ENCODE data around the gene TMEM209.
A peak's percentile ranks its signal among the peaks of the same experiment; 100 is the strongest.

Gene TMEM209

GRCh38 chr7:130144312-130145171, 60.7 kb downstream of the TMEM209 start:
- DNase-seq (ENCODE audit: low read depth in 1 of 2, low spot score in 1 of 2), result no peak

- no peak for DNase-seq (ENCODE audit: low read depth in 1 of 2, low spot score in 1 of 2)
Measured at GRCh38 chr7:130143986-130144311, 61.3 kb downstream of the TMEM209 start.

GRCh38 chr7:130143334-130143732, 61.9 kb downstream of the TMEM209 start:
- DNase-seq (ENCODE audit: low read depth in 1 of 2, low spot score in 1 of 2), result no peak

- no peak for DNase-seq (ENCODE audit: low read depth in 1 of 2, low spot score in 1 of 2)
Measured at GRCh38 chr7:130142654-130143333, 62.4 kb downstream of the TMEM209 start.

- no peak for DNase-seq (ENCODE audit: low read depth in 1 of 2, low spot score in 1 of 2)
Measured at GRCh38 chr7:130141884-130142653, 63.1 kb downstream of the TMEM209 start.

GRCh38 chr7:130141161-130141883, 63.9 kb downstream of the TMEM209 start:
- peak in 1 of 2 donors; percentile 20 for DNase-seq (ENCODE audit: low read depth in 1 of 2, low spot score in 1 of 2)

GRCh38 chr7:130140551-130141160, 64.5 kb downstream of the TMEM209 start:
- DNase-seq (ENCODE audit: low read depth in 1 of 2, low spot score in 1 of 2), result no peak

- no peak for DNase-seq (ENCODE audit: low read depth in 1 of 2, low spot score in 1 of 2)
Measured at GRCh38 chr7:130139193-130139960, 65.8 kb downstream of the TMEM209 start.

- DNase-seq (ENCODE audit: low read depth in 1 of 2, low spot score in 1 of 2), result no peak
Measured at GRCh38 chr7:130137207-130137606, 68.0 kb downstream of the TMEM209 start.

GRCh38 chr7:130136579-130137167, 68.5 kb downstream of the TMEM209 start:
- DNase-seq (ENCODE audit: low read depth in 1 of 2, low spot score in 1 of 2), result no peak

- no peak for DNase-seq (ENCODE audit: low read depth in 1 of 2, low spot score in 1 of 2)
Measured at GRCh38 chr7:130135208-130136205, 69.7 kb downstream of the TMEM209 start.

- DNase-seq (ENCODE audit: low read depth in 1 of 2, low spot score in 1 of 2), result no peak
Measured at GRCh38 chr7:130134726-130135125, 70.5 kb downstream of the TMEM209 start.

GRCh38 chr7:130134106-130134636, 71.0 kb downstream of the TMEM209 start:
- DNase-seq (ENCODE audit: low read depth in 1 of 2, low spot score in 1 of 2), result no peak

- DNase-seq (ENCODE audit: low read depth in 1 of 2, low spot score in 1 of 2), result no peak
Measured at GRCh38 chr7:130133029-130133782, 72.0 kb downstream of the TMEM209 start.

GRCh38 chr7:130131964-130132875, 73.0 kb downstream of the TMEM209 start:
- DNase-seq (ENCODE audit: low read depth in 1 of 2, low spot score in 1 of 2), result no peak

- DNase-seq (ENCODE audit: low read depth in 1 of 2, low spot score in 1 of 2), result no peak
Measured at GRCh38 chr7:130131191-130131834, 73.9 kb downstream of the TMEM209 start.
